ENCODE measurements around the gene PCDH15.

DNA sequence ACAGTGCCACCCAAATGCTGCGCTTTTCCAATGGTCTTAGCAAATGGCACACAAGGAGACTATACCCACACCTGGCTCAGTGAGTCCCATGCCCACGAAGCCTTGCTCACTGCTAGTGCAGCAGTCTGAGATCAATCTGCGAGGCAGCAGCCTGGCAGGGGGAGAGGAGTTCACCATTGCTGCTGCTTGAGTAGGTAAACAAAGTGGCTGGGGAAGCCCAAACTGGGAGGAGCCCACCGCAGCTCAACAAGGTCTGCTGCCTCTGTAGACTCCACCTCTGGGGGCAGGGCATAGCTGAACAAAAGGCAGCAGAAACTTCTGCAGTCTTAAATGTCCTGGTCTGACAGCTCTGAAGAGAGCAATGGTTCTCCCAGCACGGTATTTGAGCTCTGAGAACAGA lies 891.2 kb downstream of the PCDH15 start:
- TF ChIP-seq, protein P1, sequence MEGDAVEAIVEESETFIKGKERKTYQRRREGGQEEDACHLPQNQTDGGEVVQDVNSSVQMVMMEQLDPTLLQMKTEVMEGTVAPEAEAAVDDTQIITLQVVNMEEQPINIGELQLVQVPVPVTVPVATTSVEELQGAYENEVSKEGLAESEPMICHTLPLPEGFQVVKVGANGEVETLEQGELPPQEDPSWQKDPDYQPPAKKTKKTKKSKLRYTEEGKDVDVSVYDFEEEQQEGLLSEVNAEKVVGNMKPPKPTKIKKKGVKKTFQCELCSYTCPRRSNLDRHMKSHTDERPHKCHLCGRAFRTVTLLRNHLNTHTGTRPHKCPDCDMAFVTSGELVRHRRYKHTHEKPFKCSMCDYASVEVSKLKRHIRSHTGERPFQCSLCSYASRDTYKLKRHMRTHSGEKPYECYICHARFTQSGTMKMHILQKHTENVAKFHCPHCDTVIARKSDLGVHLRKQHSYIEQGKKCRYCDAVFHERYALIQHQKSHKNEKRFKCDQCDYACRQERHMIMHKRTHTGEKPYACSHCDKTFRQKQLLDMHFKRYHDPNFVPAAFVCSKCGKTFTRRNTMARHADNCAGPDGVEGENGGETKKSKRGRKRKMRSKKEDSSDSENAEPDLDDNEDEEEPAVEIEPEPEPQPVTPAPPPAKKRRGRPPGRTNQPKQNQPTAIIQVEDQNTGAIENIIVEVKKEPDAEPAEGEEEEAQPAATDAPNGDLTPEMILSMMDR (IDR thresholded peaks at IDR 0.05): no peak
- no peak for TF ChIP-seq POLR2A (IDR thresholded peaks at IDR 0.05)
